Islet of Langerhans (tissue), 1 donor: ENCODE measurements around the gene ACER3.
"Not testable (repeated sequence)": the region's sequence is repeated elsewhere in the genome, so short reads cannot be mapped to it uniquely, and the experiment has no call there.

ENCODE experiments used
- FAIRE-seq: peaks from one replicate; lab custom pipeline; 2011; peaks lifted over from hg19 to GRCh38; lab: Jason Lieb, UNC

The ACER3 gene

DNA sequence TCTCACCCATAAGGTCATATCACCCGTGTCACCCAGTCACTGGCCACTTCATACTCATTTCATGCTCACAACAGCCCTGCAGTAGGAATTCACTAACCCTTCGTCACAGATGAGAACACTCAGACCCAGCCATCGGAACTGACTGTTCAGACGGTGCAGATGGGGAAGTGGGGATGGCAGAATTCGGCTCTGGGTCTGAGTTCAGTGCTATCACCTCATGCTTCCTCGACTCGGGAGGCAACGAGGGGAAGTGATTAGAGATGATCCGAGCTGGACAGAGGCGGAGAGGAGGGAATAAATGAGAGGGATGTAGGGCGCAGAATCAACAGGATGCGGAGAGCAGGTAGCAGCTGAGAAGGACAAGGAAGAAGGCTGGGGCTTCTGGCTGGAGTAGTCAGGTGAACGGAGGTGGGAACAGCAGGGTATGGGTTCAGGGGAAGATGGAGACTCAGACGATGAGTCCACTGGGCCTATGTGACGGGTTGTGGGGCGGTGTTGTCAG, 178.2 kb downstream of the ACER3 start:
- FAIRE-seq, result no peak

DNA sequence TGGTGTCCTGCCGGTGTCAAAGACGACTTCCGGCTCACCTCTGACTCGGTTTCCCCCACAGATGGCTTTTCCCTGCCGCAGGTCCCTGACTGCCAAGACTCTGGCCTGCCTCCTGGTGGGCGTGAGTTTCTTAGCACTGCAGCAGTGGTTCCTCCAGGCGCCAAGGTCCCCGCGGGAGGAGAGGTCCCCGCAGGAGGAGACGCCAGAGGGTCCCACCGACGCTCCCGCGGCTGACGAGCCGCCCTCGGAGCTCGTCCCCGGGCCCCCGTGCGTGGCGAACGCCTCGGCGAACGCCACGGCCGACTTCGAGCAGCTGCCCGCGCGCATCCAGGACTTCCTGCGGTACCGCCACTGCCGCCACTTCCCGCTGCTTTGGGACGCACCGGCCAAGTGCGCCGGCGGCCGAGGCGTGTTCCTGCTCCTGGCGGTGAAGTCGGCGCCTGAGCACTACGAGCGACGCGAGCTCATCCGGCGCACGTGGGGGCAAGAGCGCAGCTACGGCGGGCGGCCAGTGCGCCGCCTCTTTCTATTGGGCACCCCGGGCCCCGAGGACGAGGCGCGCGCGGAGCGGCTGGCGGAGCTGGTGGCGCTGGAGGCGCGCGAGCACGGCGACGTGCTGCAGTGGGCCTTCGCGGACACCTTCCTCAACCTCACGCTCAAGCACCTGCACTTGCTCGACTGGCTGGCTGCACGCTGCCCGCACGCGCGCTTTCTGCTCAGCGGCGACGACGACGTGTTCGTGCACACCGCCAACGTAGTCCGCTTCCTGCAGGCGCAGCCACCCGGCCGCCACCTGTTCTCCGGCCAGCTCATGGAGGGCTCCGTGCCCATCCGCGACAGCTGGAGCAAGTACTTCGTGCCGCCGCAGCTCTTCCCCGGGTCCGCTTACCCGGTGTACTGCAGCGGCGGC, 179.0 kb downstream of the ACER3 start:
- no peak for FAIRE-seq

DNA sequence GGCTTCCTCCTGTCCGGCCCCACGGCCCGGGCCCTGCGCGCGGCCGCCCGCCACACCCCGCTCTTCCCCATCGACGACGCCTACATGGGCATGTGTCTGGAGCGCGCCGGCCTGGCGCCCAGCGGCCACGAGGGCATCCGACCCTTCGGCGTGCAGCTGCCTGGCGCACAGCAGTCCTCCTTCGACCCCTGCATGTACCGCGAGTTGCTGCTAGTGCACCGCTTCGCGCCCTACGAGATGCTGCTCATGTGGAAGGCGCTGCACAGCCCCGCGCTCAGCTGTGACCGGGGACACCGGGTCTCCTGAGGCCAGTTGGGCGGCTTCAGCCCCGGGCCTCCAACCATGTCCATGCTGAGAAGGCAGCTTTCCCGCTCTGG, 179.7 kb downstream of the ACER3 start:
- no peak for FAIRE-seq

DNA sequence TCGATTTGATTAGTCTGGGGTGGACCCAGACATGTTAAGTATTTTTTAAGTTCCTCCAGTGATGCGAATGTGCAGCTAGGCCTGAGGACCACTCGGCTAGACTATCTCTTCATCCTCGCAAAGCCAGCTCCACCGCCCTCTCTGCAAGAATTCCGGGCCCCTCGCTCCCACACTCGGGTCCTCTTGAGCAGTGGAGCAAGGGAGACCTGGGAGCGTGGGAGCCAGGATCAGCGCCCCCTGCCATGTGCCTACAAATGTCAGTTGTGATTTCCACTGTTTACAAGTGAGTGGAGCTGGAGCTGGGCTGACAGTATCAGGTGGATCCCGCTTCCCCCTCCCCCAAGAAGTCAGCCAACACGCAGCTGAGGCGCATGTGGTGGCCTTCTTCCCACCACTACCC, 180.2 kb downstream of the ACER3 start:
- no peak for FAIRE-seq

DNA sequence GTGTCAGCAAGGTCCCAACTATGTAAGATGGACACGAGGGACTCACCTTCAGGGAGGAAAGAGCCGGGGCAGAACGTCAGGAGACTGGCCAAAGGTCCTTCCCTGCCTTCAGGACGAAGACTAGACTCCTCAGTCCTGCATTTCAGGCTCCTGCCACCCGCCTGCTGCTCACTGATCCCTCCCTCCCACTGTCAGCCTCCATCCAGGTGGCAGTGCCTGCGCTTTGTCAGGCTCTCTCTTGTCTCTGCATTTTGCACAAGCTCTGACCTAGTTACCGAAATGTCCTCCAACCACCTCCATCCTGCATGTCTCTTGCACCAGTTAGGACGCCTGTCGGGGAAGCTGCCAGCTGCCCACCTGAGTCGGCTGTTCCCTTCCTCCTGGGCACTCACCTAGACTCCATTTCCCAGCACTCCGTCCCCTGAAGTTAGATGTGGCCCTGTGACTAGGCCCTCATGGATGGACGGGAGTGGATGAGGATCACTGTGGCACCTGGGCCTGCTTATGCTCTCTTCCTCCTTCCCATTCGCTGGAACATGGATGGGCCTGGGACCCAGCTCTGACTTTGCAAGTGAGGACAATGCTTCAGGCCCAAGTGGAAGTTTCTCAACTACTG, 181.5 kb downstream of the ACER3 start:
- no peak for FAIRE-seq

DNA sequence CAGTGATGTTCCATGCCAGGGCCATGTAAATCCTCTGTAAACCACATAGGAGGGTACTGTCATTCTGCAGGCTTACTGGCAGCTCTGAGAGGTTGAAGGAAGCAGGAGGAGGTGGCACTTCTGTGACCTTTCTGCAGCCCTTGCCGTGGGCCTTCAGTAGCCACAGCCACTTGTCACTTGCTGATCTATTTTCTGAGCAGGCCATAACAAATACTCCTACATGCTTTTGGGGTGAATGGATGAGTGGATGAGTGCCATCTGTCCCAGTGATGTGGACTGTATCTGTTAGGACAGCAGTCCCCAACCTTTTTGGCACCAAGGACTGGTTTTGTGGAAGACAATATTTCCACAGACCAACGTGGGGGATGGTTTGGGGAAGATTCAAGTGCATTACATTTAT, 183.6 kb downstream of the ACER3 start:
- FAIRE-seq, result no peak

DNA sequence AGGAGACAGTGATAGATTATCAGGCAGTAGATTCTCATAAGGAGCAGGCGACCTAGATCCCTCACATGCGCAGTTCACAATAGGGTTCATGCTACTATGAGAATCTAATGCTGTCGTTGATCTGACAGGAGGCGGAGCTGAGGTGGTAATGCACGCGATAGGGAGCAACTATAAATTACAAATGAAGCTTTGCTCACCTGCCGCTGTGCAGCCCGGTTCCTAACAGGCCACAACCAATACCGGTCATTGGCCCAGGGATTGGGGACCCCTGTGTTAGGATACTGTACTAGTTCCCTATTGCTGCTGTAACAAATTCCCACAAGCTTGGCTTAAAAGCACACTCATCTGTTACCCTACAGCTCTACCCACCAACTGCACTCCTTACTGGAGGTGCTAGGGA, 184.2 kb downstream of the ACER3 start:
- no peak for FAIRE-seq

DNA sequence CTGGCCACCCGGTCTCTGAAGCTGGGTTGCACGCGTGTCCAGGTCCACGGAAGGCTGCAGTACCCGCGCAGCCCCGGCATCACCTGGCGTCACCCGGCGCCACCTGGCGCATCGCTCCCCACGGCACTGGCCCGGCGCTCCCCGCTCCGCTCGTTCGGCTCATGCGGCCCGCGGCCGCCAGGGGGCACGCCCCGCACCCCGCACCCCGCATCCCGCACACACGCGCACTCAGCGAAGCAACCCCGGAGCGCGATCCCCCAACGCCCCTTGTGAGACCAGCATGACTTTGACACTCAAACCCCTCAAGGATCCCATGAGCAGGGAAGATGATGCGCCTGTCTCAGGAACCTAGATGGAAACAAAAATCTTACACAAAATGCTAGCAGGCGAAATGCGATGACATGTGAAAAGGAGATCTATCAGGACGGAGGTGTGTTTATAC, 185.4 kb downstream of the ACER3 start:
- no peak for FAIRE-seq

DNA sequence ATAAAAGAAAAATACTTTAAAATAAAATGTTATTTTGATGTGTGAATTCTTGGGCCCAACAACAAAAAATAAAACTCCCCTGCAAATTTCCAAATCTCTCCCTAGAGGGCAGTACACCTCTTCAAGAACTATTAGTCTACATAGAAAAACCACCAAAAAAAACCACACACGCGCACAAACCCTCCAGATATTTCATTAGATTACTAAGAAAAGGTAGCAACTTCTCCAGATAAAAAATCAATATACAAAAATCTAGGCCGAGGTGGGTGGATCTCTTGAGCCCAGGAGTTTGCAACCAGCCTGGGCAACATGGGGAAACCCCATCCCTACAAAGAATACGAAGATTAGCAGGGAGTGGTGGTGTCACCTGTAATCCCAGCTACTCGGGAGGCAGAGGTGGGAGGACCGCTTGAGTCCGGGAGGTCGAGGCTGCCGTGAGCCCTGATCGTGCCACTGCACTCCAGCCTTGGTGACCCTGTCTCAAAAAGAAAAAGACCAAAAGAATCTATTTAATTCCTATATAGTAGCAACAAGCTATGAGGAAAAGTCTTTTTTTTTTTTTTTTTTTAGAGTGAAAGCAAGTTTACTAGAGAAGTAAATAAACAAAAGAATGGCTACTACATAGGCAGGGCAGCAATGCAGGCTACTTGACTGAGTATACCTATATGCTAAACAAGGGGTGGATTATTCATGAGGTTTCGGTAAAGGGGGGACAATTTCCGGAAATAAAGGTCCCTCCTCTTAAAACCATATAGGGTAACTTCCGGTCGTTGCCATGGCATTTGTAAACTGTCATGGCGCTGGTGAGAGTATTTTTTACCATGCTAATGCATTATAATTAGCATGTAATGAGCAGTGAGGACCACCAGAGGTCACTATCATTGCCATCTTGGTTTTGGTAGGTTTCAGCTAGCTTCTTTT, 186.5 kb downstream of the ACER3 start:
- peak; percentile 98 for FAIRE-seq

DNA sequence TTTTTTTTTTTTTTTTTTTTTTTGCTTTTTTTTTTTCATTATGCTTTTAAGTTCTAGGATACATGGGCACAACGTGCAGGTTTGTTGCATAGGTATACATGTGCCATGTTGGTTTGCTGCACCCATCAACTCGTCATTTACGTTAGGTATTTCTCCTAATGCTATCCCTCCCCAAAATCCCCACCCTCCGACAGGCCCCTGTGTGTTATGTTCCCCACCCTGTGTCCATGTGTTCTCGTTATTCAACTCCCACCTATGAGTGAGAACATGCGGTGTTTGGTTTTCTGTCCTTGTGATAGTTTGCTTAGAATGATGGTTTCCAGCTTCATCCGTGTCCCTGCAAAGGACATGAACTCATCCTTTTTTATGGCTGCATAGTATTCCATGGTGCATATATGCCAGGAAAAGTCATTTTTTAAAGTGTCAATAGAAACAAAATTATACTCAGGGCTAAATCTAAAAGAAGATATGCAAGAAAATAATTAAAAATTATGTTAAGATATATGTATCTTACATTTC, 187.3 kb downstream of the ACER3 start:
- not testable (repeated sequence) for FAIRE-seq

DNA sequence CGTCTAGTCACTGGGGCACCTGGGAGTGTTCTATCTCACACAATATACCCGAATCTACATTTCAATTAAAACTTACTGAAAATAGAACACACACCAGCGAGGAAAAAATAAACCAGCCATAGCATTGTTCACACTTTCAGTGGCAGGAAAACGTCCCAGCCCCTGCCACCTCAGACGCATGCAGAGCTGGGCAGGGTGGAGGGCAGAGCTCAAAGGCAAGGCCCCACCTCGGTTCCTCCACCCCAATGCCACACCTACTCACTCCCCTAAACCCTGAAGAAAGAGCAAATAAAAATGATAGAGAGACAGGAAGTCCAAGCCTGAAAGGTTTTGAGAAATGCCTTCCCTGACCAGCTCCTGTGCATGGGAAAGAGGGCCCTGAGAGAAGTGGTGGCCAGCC, 188.3 kb downstream of the ACER3 start:
- no peak for FAIRE-seq

DNA sequence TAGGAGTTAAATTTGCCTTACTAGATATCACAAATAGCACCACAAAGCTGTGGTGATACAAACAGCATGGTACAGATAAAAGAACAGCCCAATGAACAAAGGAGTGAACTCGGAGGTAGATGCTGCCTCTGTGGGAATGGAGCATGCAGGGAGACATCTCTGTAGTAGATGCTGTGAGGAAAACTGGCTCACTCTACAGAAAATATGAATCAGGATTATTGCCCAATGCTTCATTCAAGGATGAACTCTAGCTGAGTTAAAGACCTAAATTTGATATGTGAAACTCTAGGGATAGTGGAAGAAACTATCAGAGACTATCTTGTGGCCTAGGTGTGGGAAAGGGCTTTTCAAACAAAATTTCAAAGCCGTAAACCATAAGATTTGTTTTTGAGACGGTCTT, 190.8 kb downstream of the ACER3 start:
- FAIRE-seq, result no peak

DNA sequence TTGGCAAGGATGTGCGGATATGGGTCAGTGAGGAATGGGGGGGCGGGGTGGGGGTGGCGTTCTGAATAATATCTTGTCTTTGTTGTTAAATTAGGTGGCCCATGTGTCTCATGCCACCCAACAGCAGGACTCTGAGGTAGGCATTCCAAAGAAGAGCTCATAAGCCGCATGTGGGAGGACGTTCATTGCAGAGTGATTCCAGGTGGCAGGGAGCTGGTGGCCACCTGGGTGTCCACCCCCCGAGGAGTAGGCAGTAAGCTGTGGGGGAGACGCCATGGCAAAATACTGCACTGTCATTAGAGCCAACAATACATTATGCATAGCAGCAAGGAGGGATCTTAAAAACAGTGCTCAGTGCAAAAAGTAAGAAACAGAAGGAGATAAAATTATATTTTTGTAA, 191.8 kb downstream of the ACER3 start:
- FAIRE-seq, result no peak

DNA sequence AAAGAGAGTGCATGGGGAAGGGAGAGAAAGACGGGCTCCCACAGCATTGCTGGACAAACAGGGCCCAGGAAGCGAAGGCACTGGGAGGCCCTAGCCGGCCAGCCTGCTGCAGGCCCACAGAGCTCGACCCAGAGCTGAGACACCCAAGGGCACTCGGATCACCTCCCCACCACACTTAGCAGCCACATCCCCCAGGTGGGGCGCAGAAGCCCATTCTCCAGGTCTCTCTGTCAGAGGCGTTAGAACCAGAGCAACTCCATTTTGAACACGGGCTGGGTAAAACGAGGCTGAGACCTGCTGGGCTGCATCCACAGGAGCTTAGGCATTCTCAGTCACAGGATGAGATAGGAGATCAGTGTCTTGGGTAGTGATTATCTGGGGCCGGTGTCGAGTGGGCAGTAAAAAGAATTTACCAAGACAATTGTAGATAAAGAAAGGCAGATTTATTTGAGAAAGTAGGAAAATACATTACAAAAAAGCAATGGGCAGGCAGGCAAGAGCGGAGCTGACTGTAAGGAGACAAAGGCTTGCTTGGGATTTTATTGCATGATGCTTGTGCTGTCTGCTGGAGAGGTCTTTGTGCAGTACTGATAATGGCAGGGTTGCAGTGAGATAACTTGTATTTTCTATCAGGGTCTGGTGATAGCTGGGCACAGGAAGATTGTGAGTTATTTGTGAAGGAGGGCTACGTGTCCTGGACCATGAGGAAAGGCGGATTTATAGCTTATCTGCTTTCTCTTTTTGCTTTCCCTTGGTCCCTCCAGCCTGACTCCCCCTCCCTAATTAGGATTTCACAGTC, 192.7 kb downstream of the ACER3 start:
- no peak for FAIRE-seq

DNA sequence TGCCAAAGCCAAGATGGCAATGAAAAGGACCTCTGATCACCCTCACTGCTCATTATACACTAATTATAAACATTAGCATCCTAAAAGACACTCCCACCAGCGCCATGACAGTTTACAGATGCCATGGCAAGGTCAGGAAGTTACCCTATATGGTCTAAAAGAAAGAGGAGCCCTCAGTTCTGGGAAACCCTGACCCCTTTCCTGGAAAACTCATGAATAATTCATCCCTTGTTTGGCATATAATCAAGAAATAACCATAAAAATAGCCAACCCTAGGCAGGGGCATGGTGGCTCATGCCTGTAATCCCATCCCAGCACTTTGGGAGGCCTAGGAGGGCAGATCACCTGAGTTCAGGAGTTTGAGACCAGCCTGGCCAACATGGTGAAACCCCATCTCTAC, 193.4 kb downstream of the ACER3 start:
- no peak for FAIRE-seq

DNA sequence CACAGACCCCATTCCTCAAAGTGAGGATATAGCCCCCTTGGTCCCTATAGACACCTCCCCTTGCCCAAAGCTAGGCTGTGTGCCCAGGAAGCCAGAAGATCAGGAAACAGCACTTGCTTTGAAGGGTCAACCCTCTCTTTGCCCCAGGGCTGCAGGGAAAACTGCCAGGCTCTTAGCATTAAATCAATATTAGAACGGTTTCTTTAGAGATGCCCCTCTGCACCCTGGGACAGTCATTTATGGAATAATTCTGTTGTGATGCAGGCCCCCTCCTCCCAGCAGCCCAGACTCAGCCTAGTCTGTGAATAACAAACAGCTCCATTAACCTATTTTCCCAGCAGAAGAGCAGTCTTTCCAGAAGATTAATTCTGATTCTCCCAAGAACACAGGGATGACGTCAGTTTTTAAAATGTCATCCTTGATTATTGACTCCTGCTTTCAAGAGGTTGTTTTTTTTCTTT, 194.4 kb downstream of the ACER3 start:
- FAIRE-seq, result peak; percentile 94

DNA sequence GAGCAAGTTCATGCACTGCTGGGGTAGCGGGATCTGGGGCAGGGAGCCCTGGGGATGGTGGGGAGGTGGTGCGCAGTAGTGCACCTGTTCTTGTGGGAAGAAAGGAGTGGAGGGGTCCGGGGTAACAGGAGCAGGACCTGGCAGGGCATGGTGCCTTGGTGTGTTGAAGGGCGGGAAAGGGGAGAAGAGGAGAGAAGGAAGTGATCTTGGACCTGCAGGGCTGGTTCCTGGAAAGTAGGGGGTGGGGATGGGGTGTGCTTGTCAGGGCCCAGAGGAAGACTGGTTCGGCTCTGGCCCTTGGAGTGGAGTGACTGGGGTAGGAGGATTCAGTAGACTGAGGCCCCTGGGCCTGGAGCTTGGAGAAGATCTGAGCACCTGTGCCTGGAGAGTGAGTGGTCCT, 195.2 kb downstream of the ACER3 start:
- no peak for FAIRE-seq

DNA sequence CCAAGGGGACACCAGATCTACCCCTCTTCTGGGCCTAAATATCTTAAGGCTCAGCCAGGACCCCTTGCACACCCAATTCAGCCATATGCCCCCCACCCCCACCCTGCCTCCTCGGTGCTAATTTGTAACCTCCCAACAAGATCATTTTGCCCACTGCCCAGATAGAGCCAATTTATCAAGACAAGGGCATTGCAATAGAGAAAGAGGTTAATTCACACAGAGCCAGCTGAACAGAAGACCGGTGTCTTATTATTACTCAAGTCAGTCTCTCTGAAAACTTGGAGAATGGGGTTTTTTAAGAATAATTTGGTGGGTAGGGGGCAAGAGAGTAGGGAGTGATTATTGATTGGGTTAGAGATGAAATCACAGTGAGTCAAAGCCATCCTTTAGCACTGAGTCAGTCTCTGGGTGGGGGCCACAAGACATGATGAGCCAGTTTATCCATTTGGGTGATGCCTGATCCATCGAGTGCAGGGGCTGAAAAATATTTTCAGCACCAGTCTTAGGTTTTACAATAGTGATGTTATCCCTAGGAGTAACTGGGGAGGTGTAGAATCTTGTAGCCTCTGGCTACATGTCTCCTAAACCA, 196.2 kb downstream of the ACER3 start:
- no peak for FAIRE-seq

DNA sequence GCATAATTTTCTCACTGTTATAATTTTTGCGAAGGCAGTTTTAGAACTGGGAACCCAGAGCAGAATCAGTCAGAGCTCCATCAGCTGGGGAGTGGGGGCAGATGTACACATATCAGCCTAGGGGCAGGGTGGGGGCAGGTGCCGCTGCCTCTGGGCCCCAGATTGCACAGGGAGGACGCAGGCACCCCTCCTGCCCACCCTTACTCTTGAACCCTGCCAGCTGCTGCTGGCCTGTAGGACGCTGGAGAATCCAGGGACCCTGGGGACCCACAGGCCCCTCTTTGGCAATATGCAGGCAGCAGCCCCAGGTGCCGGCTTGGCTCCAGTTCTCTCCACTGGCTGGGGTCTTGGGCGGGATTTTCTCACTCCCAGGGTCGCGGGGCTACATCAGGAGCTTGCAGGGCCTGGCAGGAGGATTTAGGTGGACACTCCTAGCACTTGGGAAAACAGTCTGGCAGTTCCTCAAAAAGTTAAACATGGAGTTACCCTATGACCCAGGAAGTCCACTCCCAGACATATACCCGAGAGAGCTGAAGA, 197.3 kb downstream of the ACER3 start:
- FAIRE-seq, result no peak

DNA sequence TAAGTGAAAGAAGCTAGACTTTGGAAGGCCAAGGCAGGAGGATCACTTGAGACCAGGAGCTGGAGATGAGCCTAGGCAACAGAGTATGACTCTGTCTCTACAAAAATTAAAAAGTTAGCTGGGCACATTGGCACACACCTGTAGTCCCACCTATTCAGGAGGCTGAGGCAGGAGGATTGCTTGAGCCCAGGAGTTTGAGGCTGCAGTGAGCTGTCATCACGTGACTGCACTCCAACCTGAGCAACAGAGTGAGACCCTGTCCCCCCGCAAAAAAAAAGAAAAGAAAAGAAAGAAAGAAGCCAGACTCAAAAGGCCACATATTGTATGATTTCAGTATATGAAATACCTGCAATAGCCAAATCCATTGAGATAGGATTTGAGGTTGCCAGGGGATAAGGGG, 198.2 kb downstream of the ACER3 start:
- FAIRE-seq, result no peak

DNA sequence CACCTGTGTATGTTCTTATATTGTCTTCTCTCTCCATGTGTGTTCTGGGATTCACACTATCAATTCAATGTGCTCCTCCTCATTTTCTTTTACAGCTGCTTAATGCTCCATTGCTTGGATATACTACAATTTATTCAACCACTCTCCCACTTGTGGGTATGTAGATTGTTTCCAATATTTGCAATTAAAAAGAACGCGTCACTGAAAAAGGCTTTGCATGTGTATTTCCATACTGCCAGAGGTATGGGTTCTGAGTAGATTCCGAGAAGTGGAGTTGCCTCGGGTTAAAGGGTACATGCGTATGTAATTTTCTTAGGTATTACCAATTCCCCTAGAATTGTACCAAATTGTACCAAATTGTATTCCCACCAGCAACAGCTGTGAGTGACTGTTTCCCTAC, 199.1 kb downstream of the ACER3 start:
- no peak for FAIRE-seq
